HCT116 (cell line): ENCODE measurements around the gene ID1.

ENCODE experiments used
- POLR2A ChIP-seq: IDR thresholded peaks from 2 replicates; pipeline ENCODE4 v1.7.0; 2011; ENCODE audit warnings: borderline replicate concordance; ENCODE audit not compliant: insufficient read depth, insufficient read length; ENCODE audit errors: extremely low read depth
- RAD21 ChIP-seq: IDR thresholded peaks from 2 replicates; pipeline ENCODE4 v1.6.1; 2012; ENCODE audit warnings: low read depth, mild to moderate bottlenecking

DNA sequence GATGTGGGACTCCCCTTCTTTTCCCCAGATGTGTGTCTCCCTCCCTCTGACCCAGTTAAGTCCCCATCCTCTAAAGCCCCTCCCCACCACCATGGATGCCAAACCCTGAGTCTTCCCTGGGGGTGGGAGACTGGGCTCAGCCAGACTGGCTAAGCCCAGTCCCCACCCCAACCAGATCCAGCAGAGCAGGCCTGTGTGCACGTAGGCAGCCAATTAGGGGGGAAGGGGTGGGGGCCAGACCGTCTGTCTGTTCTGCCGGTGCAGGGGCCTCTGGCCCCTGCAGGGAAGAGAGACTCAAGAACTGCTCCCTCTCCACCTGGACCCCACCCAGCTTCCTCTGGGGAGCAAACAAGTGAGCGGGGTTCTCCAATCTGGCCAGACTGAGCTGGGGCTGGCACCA lies 33.2 kb downstream of the ID1 start:
- TF ChIP-seq POLR2A (no peak), RAD21 (no peak)
